CD4-positive, alpha-beta T cell treated with Interleukin-6 for 4 hours (primary cell): Measurements from ENCODE around the gene SERGEF.

Experiments used
- DNase-seq: peaks from one replicate; pipeline ENCODE4 v3.0.0-alpha.2; 2020; ENCODE audit warnings: mixed read lengths

The SERGEF gene

GRCh38 chr11:17852246-17852645, 160.6 kb downstream of the SERGEF start:
- no peak for DNase-seq

- no peak for DNase-seq
Measured at GRCh38 chr11:17851697-17852096, 161.2 kb downstream of the SERGEF start.

- no peak for DNase-seq
Measured at GRCh38 chr11:17850336-17850735, 162.5 kb downstream of the SERGEF start.

- no peak for DNase-seq
Measured at GRCh38 chr11:17848715-17849114, 164.1 kb downstream of the SERGEF start.

- no peak for DNase-seq
Measured at GRCh38 chr11:17846852-17847453, 165.9 kb downstream of the SERGEF start.

GRCh38 chr11:17845431-17845881, 167.4 kb downstream of the SERGEF start:
- DNase-seq: no peak

GRCh38 chr11:17840101-17840548, 172.7 kb downstream of the SERGEF start:
- DNase-seq: no peak

GRCh38 chr11:17839450-17839849, 173.4 kb downstream of the SERGEF start:
- DNase-seq: no peak

- DNase-seq: no peak
Measured at GRCh38 chr11:17838102-17838501, 174.7 kb downstream of the SERGEF start.

GRCh38 chr11:17831883-17832282, 181.0 kb downstream of the SERGEF start:
- DNase-seq: no peak

- no peak for DNase-seq
Measured at GRCh38 chr11:17831228-17831627, 181.6 kb downstream of the SERGEF start.

GRCh38 chr11:17828311-17828751, 184.5 kb downstream of the SERGEF start:
- no peak for DNase-seq

- no peak for DNase-seq
Measured at GRCh38 chr11:17827006-17827405, 185.8 kb downstream of the SERGEF start.

GRCh38 chr11:17822401-17822781, 190.5 kb downstream of the SERGEF start:
- DNase-seq: no peak

- DNase-seq: no peak
Measured at GRCh38 chr11:17821648-17822400, 191.0 kb downstream of the SERGEF start.

GRCh38 chr11:17816232-17816931, 196.5 kb downstream of the SERGEF start:
- no peak for DNase-seq

- no peak for DNase-seq
Measured at GRCh38 chr11:17814546-17814945, 198.3 kb downstream of the SERGEF start.

GRCh38 chr11:17813391-17814059, 199.3 kb downstream of the SERGEF start:
- DNase-seq: no peak

- no peak for DNase-seq
Measured at GRCh38 chr11:17812865-17813187, 200.0 kb downstream of the SERGEF start.

GRCh38 chr11:17812091-17812864, 200.6 kb downstream of the SERGEF start:
- DNase-seq: no peak

- DNase-seq: no peak
Measured at GRCh38 chr11:17811352-17811751, 201.5 kb downstream of the SERGEF start.

GRCh38 chr11:17810746-17811145, 202.1 kb downstream of the SERGEF start:
- no peak for DNase-seq

GRCh38 chr11:17810041-17810440, 202.8 kb downstream of the SERGEF start:
- no peak for DNase-seq
